DMS114 treated with DMSO at 0.1 percent for 48 hours (cell line): ENCODE measurements around the gene ALG2.

Experiments
- DNase-seq: peaks from one replicate; lab custom pipeline; 2025; ENCODE audit not compliant: unreplicated experiment; lab: John Stamatoyannopoulos, UW

ALG2 gene

DNA sequence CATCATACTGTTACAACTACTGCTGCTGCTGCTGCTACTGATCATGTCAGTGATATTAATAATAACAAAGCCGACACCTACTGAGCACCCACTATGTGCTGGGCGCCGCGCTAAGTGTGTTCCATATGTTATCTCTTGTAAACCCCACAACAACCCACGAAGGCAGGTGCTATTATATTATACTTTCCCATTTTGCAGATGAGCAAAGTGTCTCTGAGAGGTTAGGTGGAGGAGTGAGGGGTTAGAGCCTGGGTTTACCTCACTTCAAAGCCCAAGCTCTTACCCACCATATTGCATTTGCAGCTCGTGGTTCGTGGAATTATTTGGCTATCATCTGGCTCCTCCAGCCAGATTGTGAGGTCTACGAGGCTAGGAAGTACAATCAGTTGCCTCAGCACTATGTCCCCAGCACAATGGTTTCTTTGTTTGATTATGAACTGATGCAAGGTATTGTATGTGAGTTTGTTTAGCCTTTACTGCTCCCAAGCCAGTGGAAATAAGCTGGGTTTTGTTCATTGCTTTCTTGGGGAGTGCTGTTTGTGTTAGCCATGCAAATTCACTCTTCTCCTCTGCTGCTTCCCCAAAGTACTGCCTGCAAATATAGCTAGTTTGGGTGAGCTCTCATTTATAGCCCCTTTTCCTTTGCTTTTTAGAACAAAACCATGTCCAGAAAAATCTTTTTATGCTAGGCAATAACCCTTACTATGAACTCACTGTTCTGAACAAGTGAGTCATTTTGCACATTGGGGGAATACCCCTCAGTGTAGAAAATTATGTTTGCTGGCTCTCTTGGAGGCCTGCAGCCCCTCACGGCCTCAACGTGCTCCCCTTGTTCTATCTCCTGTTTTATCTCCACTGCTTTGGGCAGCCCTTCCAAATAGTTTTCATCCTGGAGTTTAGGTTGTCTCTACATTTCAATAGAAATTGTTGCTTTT, 47.9 kb downstream of the ALG2 start:
- DNase-seq, result no peak

DNA sequence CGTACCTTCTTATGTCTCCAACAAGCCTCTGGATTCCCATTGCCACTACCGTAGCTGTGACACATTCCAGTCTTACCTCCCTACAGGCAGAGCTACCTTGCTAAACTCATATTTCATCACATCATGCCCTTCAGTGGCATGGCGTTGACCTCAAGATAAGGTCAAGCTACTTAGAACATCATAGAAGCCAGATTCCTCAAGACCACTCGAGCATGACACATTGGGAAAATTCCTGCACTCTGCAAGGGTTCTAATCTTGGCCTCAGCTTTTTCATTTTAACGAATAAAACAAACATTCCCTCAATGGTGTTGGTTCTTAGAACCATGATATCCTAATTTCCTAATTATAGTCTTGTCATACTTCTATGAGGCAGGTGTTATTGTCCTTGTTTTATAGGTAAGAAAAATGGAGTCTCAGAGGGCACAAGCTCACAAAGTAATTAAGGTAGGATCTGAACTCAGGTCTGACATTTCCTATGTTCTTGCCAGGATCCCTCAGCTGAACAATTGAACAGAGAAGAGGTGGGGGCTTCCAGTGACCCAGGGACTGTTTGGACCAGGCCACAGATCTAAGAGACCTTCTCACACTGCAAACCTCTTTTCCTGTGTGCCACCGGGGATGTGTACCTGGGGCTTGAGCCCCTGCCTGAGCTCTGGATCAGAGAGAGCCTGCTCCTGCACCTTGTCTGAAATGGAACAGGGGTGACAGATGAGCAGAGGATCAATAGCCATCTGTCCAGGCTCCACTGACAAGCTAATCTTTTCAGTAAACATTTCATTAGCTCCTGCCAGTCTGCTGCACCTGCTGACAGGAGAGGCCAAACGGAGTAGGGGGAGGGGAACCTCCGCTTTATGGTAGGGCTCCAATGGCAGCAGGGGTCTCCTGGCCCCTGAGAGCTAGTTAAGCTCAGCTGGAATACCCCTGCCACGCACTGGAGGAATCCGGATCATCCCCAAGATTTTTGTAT, 49.3 kb downstream of the ALG2 start:
- DNase-seq, result no peak

DNA sequence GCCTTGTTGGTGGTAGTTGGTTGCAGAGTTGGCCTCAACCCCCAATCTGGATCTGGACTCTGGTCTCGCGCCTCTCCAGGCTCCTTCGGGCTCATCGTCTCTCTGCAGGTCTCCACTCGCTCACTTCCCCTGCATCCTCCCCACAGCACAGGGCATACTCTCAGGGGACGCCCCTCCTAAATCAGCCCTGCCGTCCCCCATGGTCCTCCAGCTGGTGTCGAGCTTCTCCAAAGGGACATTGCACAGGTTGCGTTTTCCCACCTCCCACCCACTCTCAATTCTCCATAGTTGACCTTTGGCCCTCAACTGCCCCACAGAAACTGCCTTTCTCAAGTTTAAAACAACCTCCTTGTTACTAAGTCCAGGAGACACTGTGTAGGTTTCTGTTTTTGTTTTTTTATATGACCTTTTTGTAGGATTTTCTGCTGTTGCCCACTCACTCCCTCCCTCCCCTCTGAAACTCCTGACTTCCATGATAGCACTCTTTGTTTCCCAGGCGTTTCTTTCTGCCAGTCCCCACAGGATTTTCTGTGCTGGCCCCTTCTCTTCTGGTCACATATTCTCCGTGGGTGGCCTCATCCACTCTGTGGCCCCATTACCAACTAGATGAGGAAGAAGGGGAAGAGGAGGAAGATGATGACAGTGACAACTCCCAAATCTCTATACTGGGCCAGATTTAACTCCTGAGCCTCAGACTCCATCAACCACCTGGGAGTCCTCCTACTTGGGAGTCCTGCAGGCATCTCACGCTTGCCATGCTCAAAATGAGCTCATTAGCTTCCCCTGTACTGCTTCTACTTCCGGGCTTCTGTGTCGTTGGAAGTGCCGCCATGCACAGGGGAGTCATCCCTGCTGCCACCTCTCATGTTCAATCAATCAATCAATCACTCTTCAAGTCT, 50.3 kb downstream of the ALG2 start:
- no peak for DNase-seq

DNA sequence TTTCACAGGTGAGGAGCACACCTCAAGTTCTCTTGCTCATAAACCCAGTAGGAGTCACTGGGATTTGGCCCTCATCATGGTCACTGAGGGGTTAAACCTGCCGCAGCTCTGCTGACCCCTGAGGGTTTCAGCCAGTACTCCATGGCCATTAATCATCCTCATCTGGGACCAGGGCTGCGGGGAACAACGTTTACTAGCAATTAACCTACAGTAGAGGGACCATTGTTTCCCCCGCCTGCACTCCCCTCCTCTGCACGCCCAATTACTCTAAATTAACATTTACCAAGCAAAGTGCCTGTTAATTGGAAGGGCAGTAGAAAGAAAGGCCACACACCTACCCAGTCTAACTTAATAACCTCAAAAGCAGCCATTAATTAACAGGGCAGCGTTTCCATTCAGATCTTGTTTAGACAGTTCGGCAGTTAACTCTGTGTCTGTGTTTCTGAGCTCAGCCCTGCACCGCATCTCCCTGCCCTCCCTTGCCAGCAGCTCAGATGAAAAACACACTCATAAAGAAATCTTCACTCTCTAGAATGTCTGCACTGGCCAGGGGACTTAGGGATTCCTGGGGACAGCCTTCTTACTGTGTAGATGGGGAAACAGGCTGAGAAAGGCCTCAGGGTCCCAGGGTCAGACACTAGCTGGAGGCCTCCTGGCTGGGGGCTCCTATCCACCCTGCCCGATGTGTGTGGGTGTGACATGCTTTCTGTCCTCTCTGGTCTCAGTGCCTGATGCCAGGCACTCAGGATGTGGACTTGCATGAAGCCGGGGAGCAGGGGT, 51.6 kb downstream of the ALG2 start:
- no peak for DNase-seq

DNA sequence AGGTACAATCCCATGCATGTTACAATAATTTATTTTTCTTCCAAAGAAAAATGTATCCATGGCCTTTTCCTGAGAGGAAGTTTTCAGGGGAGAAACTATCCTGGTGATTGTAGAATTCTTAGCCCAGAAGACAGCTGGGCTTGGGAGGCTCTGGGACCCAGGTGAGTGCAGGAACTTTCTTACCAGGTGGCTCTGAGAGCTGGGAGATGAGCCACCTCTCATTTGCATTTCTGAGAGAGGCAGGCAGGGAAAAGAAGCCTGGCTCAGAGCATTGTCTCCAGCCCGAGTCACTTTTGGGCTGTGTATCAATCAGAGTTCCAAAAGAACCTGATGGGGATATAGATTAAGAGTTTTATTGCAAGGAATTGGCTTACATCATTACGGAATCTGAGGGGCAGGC, 52.7 kb downstream of the ALG2 start:
- DNase-seq, result no peak

DNA sequence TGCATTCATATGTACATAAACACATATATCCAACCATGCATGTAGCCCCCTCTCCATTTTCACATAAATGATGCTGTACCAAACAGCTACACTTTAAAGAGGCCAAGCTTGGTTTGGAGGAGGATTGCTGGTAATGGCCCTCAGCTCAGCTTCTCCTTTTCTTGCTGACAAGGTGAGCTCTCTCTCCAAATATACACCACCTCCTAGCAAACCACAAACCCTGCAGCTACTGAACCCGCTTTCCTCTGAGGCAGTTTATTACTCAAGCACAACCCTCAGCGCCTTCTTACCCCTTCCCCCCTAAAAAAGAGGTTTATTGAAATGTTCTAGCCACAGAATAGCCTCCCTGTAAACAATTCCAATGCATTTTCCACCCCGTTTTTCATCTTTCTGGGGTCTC, 54.0 kb downstream of the ALG2 start:
- DNase-seq, result no peak

DNA sequence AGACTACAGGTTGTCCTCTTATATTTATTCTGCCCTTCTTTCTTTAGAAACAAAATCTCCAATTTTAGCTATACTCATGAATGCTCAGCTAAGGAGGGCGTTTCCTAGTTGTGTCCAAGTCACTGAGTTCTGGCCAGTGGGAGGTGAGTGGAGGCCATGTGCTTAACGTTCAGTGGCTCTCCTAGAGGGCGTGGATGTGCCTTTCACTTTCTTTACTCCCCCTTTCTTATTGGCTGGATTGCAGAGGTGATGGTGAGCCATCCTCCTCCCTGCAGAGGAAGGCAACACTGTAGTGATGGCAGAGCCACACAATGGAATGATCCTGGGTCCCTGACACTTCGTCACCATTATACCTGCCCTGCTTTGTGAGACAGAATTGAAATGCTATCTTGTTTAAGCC, 54.6 kb downstream of the ALG2 start:
- DNase-seq, result no peak
